H1 (cell line): Measurements from ENCODE around the gene WDR38. TPM values are rescaled to one million over a fixed set of nuclear protein-coding genes. Genes with fewer than 3 reads are reported as not detected.

Experiments
- CTCF ChIA-PET: fragments of 300-600 bp; sonication (Branson Sonifier 250); formaldehyde crosslinking; loops from one replicate; lab custom pipeline; 2021; ENCODE audit not compliant: partially characterized antibody; lab: Charles Lee
- POLR2A ChIA-PET: fragments of 300-600 bp; sonication (Branson Sonifier 250); formaldehyde crosslinking; loops from one replicate; lab custom pipeline; 2021; ENCODE audit warnings: inconsistent platforms; ENCODE audit not compliant: partially characterized antibody; lab: Charles Lee
- DNase-seq, 2 experiments: peaks; one replicate each; pipeline versions ENCODE4 v3.0.0 to v3.0.0-alpha.2; 2010 to 2022; ENCODE audit warnings: low spot score in 2 of 2, low read depth in 1 of 2, mixed read lengths in 1 of 2
- FAIRE-seq: peaks from 2 replicates; lab custom pipeline; 2011; peaks lifted over from hg19 to GRCh38; lab: Jason Lieb, UNC
- H2AFZ ChIP-seq: 2 replicates; pipeline ENCODE4 v1.8.1; 2012; ENCODE audit warnings: low read length, inconsistent platforms
- H2AK5ac ChIP-seq: 2 replicates; pipeline ENCODE4 v1.6.1; 2013; ENCODE audit warnings: low read depth, low read length
- H2BK120ac ChIP-seq: replicated peaks from 2 replicates; pipeline ENCODE3; 2013; ENCODE audit warnings: low read depth, low read length, inconsistent platforms
- H2BK12ac ChIP-seq: 2 replicates; pipeline ENCODE4 v1.6.1; 2013; ENCODE audit warnings: low read depth, low read length
- H2BK15ac ChIP-seq: 2 replicates; pipeline ENCODE4 v1.6.1; 2013; ENCODE audit warnings: low read length
- H2BK20ac ChIP-seq: 2 replicates; pipeline ENCODE4 v1.6.1; 2013; ENCODE audit warnings: low read length
- H2BK5ac ChIP-seq: 2 replicates; pipeline ENCODE4 v1.6.1; 2013; ENCODE audit warnings: low read depth, low read length
- H3K14ac ChIP-seq: 2 replicates; pipeline ENCODE4 v1.6.1; 2013; ENCODE audit warnings: inconsistent platforms; ENCODE audit not compliant: insufficient read length
- H3K18ac ChIP-seq: 2 replicates; pipeline ENCODE4 v1.6.1; 2013; ENCODE audit warnings: low read length; ENCODE audit errors: extremely low read depth
- H3K23ac ChIP-seq: 2 replicates; pipeline ENCODE4 v1.6.1; 2013; ENCODE audit warnings: inconsistent platforms; ENCODE audit not compliant: insufficient read length
- H3K23me2 ChIP-seq: 2 replicates; pipeline ENCODE4 v1.6.1; 2013; ENCODE audit warnings: low read depth, low read length
- H3K27ac ChIP-seq: 2 replicates; pipeline ENCODE4 v1.6.1; 2011; ENCODE audit warnings: low read depth, low read length, inconsistent platforms
- H3K27me3 ChIP-seq, 4 experiments: replicated peaks in 1 of 4; 1 replicate in 1 of 4; 2 replicates in 3 of 4; pipeline versions ENCODE4 v1.6.1 to v1.8.1; 2011 to 2013; ENCODE audit warnings: low read length in 3 of 4, mild to moderate bottlenecking in 3 of 4, inconsistent platforms in 2 of 4, mixed read lengths in 2 of 4, moderate library complexity in 1 of 4; ENCODE audit not compliant: control insufficient read depth in 3 of 4, insufficient read depth in 3 of 4; ENCODE audit errors: extremely low read depth in 1 of 4
- H3K36me3 ChIP-seq, 4 experiments: 2 replicates each; pipeline versions ENCODE4 v1.6.1 to v1.8.1; 2011 to 2013; ENCODE audit warnings: mild to moderate bottlenecking in 4 of 4, low read length in 3 of 4, moderate library complexity in 2 of 4, control low read depth in 1 of 4, inconsistent platforms in 1 of 4; ENCODE audit not compliant: insufficient read depth in 4 of 4, control insufficient read depth in 2 of 4
- H3K4ac ChIP-seq: replicated peaks from 2 replicates; pipeline ENCODE3; 2013; ENCODE audit warnings: low read length, low read depth, mixed read lengths, inconsistent platforms; ENCODE audit not compliant: insufficient read length
- H3K4me1 ChIP-seq, 4 experiments: replicated peaks in 1 of 4; 1 replicate in 1 of 4; 2 replicates in 3 of 4; pipeline versions ENCODE4 v1.6.1 to v1.8.1; 2011 to 2013; ENCODE audit warnings: low read length in 3 of 4, inconsistent platforms in 2 of 4, mixed read lengths in 1 of 4; ENCODE audit not compliant: insufficient read depth in 4 of 4, control insufficient read depth in 3 of 4
- H3K4me2 ChIP-seq, 2 experiments: 2 replicates each; pipeline versions ENCODE4 v1.6.1 to v1.8.1; 2011 to 2013; ENCODE audit warnings: low read depth in 2 of 2, low read length in 2 of 2, control low read depth in 1 of 2, inconsistent platforms in 1 of 2, mild to moderate bottlenecking in 1 of 2; ENCODE audit not compliant: insufficient read depth in 1 of 2
- H3K4me3 ChIP-seq, 4 experiments: fragments of 200-600, 300-600 bp in 1 of 4; sonication (generic), shearing (Covaris generic), sonication (Bioruptor Twin) in 1 of 4; 2 replicates each; pipeline versions ENCODE4 v1.5.1 to v1.8.1; 2011 to 2016; ENCODE audit warnings: low read length in 4 of 4, low read depth in 3 of 4, control low read depth in 2 of 4, inconsistent platforms in 2 of 4, mild to moderate bottlenecking in 2 of 4, mixed read lengths in 1 of 4, moderate library complexity in 1 of 4; ENCODE audit not compliant: insufficient read depth in 2 of 4; ENCODE audit errors: extremely low read depth in 1 of 4
- H3K56ac ChIP-seq: replicated peaks from 2 replicates; pipeline ENCODE3; 2013; ENCODE audit warnings: low read depth, mild to moderate bottlenecking, mixed read lengths, low read length, inconsistent platforms; ENCODE audit not compliant: insufficient read length
- H3K79me1 ChIP-seq: 2 replicates; pipeline ENCODE4 v1.6.1; 2013; ENCODE audit warnings: low read depth, low read length, control low read depth
- H3K79me2 ChIP-seq, 2 experiments: 2 replicates each; pipeline versions ENCODE4 v1.6.1 to v1.8.1; 2012 to 2013; ENCODE audit warnings: low read length in 2 of 2, mild to moderate bottlenecking in 2 of 2, inconsistent platforms in 1 of 2; ENCODE audit not compliant: insufficient read depth in 2 of 2, control insufficient read depth in 1 of 2
- H3K9ac ChIP-seq, 4 experiments: replicated peaks in 1 of 4; 1 replicate in 1 of 4; 2 replicates in 3 of 4; pipeline versions ENCODE4 v1.6.1 to v1.8.1; 2011 to 2013; ENCODE audit warnings: low read depth in 3 of 4, low read length in 3 of 4, control low read depth in 2 of 4, mild to moderate bottlenecking in 2 of 4, moderate library complexity in 2 of 4, inconsistent platforms in 1 of 4; ENCODE audit errors: extremely low read depth in 1 of 4
- H3K9me3 ChIP-seq, 2 experiments: 2 replicates each; pipeline versions ENCODE4 v1.6.1 to v1.8.1; 2012 to 2013; ENCODE audit warnings: mild to moderate bottlenecking in 2 of 2, moderate library complexity in 2 of 2, control low read depth in 1 of 2, inconsistent platforms in 1 of 2, low read depth in 1 of 2, low read length in 1 of 2, mixed read lengths in 1 of 2; ENCODE audit not compliant: insufficient read depth in 2 of 2
- H4K20me1 ChIP-seq, 2 experiments: replicated peaks in 1 of 2; 2 replicates each; pipeline versions ENCODE3 to v1.8.1; 2011 to 2013; ENCODE audit warnings: inconsistent platforms in 2 of 2, low read length in 2 of 2, mild to moderate bottlenecking in 1 of 2; ENCODE audit not compliant: insufficient read depth in 2 of 2, control insufficient read depth in 1 of 2
- H4K5ac ChIP-seq: 2 replicates; pipeline ENCODE4 v1.6.1; 2013; ENCODE audit warnings: low read length, low read depth, mixed read lengths, inconsistent platforms; ENCODE audit not compliant: insufficient read length
- H4K8ac ChIP-seq: 2 replicates; pipeline ENCODE4 v1.8.0; 2013; ENCODE audit warnings: mild to moderate bottlenecking, moderate library complexity, low read length, inconsistent platforms; ENCODE audit not compliant: insufficient read depth; ENCODE audit errors: extremely low read depth
- H4K91ac ChIP-seq: replicated peaks from 2 replicates; pipeline ENCODE3; 2013; ENCODE audit warnings: low read length, mixed read lengths, inconsistent platforms; ENCODE audit not compliant: insufficient read length
- BRCA1 ChIP-seq: IDR thresholded peaks from 2 replicates; pipeline ENCODE4 v1.6.1; 2012; ENCODE audit warnings: low read depth, low read length, improper control_type of control experiment
- CBX5 ChIP-seq: fragments of 300-800, 300-1000 bp; sonication (generic); IDR thresholded peaks from 2 replicates; pipeline ENCODE4 v1.7.1; 2016; ENCODE audit warnings: antibody characterized with exemption, low read length, low read depth
- JUN ChIP-seq: IDR thresholded peaks from 2 replicates; pipeline ENCODE4 v1.6.1; 2011; ENCODE audit warnings: low read depth, mild to moderate bottlenecking, improper control_type of control experiment, low read length
- JUND ChIP-seq: IDR thresholded peaks from 2 replicates; pipeline ENCODE4 v1.6.1; 2011; ENCODE audit warnings: mild to moderate bottlenecking, improper control_type of control experiment, low read length
- KDM1A ChIP-seq: fragments of 200-600, 300-600 bp; sonication (generic); IDR thresholded peaks from 2 replicates; pipeline ENCODE4 v1.7.1; 2016; ENCODE audit warnings: mild to moderate bottlenecking, low read length, borderline replicate concordance
- KDM5A ChIP-seq: fragments of 200-600 bp; IDR thresholded peaks from 2 replicates; pipeline ENCODE4 v1.7.1; 2012; ENCODE audit warnings: mild to moderate bottlenecking, low read length, inconsistent platforms, mixed read lengths
- NRF1 ChIP-seq: IDR thresholded peaks from 2 replicates; pipeline ENCODE4 v1.6.1; 2011; ENCODE audit warnings: mild to moderate bottlenecking, low read depth, low read length, improper control_type of control experiment
- SIN3A ChIP-seq, 2 experiments: IDR thresholded peaks in 1 of 2; conservative IDR thresholded peaks in 1 of 2; 2 replicates each; pipeline ENCODE4 v1.6.1; 2011 to 2012; ENCODE audit warnings: low read length in 2 of 2, improper control_type of control experiment in 1 of 2, low read depth in 1 of 2, mild to moderate bottlenecking in 1 of 2
- SUZ12 ChIP-seq: fragments of 200-600 bp; sonication (generic); IDR thresholded peaks from 2 replicates; pipeline ENCODE4 v1.6.1; 2012; ENCODE audit warnings: mild to moderate bottlenecking, inconsistent platforms, low read length, moderate library complexity, mixed read lengths
- TBP ChIP-seq: IDR thresholded peaks from 2 replicates; pipeline ENCODE4 v1.6.1; 2011; ENCODE audit warnings: low read depth, low read length, improper control_type of control experiment
- WGBS, 2 experiments: shearing (Covaris generic) in 1 of 2; methylation state at CpG; one replicate each; pipeline versions ENCODE4 v1.1.6 to v1.1.7; 2013 to 2015; ENCODE audit warnings: low lambda C conversion rate in 2 of 2, mixed read lengths in 2 of 2, inconsistent platforms in 1 of 2, low coverage in 1 of 2, missing lambda C conversion rate in 1 of 2; ENCODE audit not compliant: insufficient replicate concordance in 2 of 2, insufficient coverage in 1 of 2, insufficient read length in 1 of 2; ENCODE audit errors: extremely low coverage in 1 of 2, missing lambda C conversion rate in 1 of 2; 5-methylcytosine and 5-hydroxymethylcytosine counted together
- polyA plus RNA-seq, 7 experiments: library from polyadenylated mRNA; depleted of rRNA in 3 of 7; stranded (reverse) in 5 of 7; unstranded in 2 of 7; fragments of >200 nt in 5 of 7; fragments of 200-250 nt in 2 of 7; gene quantifications; 1 replicate in 5 of 7; 2 replicates in 1 of 7; 4 replicates in 1 of 7; pipeline versions ENCODE4 v1.2.1 to v1.2.3, GENCODE V29; 2011 to 2013; ENCODE audit warnings: missing spikeins in 2 of 7, mixed read lengths in 2 of 7
- total RNA-seq: library from RNA; stranded (reverse); fragmentation: NEBNext Ultra II Directional; extraction: Animal tissue kit (Norgen Biotek cat#: 25700); gene quantifications from 2 replicates; pipeline ENCODE4 v1.2.1, GENCODE V29; 2021
- TF ChIP-seq, protein P1 (sequence below): IDR thresholded peaks from 2 replicates; pipeline ENCODE4 v1.6.1; 2012; ENCODE audit warnings: inconsistent platforms
- TF ChIP-seq, protein P2 (sequence below): IDR thresholded peaks from 2 replicates; pipeline ENCODE4 v1.6.1; 2012; ENCODE audit warnings: low read length, inconsistent platforms

WDR38 gene
- total and polyA plus RNA-seq, 2 of the 8 experiments (the other 6 are each of a cell fraction or from before 2014, with no cell fraction given): not detected

DNA sequence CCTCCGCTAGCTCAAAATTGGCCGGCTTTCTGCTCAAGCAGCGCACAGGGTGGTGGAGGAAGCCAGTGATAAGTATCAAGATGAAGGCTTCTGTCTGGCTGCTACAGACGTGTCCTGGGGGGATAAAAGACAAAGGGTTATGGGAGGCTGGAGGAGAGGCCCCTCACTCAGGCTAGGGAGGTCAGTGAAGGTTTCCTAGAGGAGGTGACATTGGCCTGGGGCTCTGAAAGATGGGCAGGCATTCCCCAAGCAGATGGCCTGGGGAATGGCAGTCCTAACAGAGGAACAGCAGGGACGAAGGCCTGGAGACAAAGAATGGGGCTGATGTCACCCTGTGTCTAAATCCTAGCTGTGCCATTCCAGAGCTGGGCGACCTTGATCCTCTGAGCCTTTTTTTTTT lies 44.0 kb upstream of the WDR38 start:
- Histone ChIP-seq H3K23me2 (peaks cover 2% of the 10 kb centered on the region; the same call in 1 of the 2 replicates), H3K79me2 (no peaks in the 10 kb centered on the region), H4K8ac (no peak overlapping the region; the same call in 1 of the 2 replicates), H2AFZ (no peak overlapping the region), H2BK15ac (no peak overlapping the region), H2BK5ac (no peak overlapping the region), H3K56ac (no peak overlapping the region), H2BK120ac (no peak overlapping the region), H3K23ac (no peak overlapping the region), H3K27ac (no peak overlapping the region), H3K4me3 (no peak overlapping the region), H4K20me1 (no peaks in the 10 kb centered on the region), H3K9ac (no peak overlapping the region), H2BK20ac (no peak overlapping the region), H3K27me3 (no peaks in the 10 kb centered on the region), H3K4ac (no peak overlapping the region), H3K79me1 (no peaks in the 10 kb centered on the region), H3K14ac (no peak overlapping the region), H4K5ac (no peak overlapping the region), H4K91ac (no peak overlapping the region), H3K4me2 (no peak overlapping the region), H2AK5ac (no peak overlapping the region), H3K18ac (no peak overlapping the region), H3K9me3 (no peaks in the 10 kb centered on the region), H2BK12ac (no peak overlapping the region), H3K4me1 (peaks cover 10 to 25% (median 16%) of the 10 kb centered on the region in 4 experiments), H3K36me3 (no peaks in the 10 kb centered on the region)
- CTCF ChIA-PET: interaction anchor here (0.7 to 65.2 kb wide), 6 partner anchors 14 to 563 kb away, joined by 3 to 1529 read pairs (median 24); partner anchors contain the start of genes ARPC5L, NR6A1, OLFML2A and RPL35
- POLR2A ChIA-PET: interaction anchor here (4.2 to 5.9 kb wide), 2 partner anchors 9 to 53 kb away, joined by 18 to 23 read pairs; partner anchors contain the start of genes ARPC5L and RPL35
- DNase-seq: no peak
- no peak for FAIRE-seq
- WGBS, 2 experiments: 94% methylated on average over 6 of the region's 6 CpGs; no CpG with 5 or more reads in 1 of the 2 experiments
- TF ChIP-seq BRCA1: no peak
- TF ChIP-seq, protein P1, sequence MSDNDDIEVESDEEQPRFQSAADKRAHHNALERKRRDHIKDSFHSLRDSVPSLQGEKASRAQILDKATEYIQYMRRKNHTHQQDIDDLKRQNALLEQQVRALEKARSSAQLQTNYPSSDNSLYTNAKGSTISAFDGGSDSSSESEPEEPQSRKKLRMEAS: no peak
- TF ChIP-seq KDM1A: no peak
- TF ChIP-seq SIN3A (conservative IDR thresholded peaks at IDR 0.05 in 1 of 2, IDR thresholded peaks at IDR 0.05 in 1 of 2; ENCODE audit: low read depth in 1 of 2, low read length in 2 of 2): no peak
- TF ChIP-seq TBP: no peak
- no peak for TF ChIP-seq NRF1
- TF ChIP-seq, protein P2, sequence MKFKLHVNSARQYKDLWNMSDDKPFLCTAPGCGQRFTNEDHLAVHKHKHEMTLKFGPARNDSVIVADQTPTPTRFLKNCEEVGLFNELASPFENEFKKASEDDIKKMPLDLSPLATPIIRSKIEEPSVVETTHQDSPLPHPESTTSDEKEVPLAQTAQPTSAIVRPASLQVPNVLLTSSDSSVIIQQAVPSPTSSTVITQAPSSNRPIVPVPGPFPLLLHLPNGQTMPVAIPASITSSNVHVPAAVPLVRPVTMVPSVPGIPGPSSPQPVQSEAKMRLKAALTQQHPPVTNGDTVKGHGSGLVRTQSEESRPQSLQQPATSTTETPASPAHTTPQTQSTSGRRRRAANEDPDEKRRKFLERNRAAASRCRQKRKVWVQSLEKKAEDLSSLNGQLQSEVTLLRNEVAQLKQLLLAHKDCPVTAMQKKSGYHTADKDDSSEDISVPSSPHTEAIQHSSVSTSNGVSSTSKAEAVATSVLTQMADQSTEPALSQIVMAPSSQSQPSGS: no peak
- TF ChIP-seq JUN: no peak
- TF ChIP-seq CBX5: no peak
- TF ChIP-seq KDM5A: no peak
- TF ChIP-seq JUND: no peak
- TF ChIP-seq SUZ12: no peak
